RCC 7860 (cell line): ENCODE results near the gene UBL7.

Experiments
- DNase-seq: peaks from one replicate; pipeline ENCODE4 v3.0.0-alpha.2; 2015; ENCODE audit warnings: low spot score
- FAIRE-seq: peaks from 2 replicates; lab custom pipeline; 2012; peaks lifted over from hg19 to GRCh38; lab: Jason Lieb, UNC

The UBL7 gene

DNA sequence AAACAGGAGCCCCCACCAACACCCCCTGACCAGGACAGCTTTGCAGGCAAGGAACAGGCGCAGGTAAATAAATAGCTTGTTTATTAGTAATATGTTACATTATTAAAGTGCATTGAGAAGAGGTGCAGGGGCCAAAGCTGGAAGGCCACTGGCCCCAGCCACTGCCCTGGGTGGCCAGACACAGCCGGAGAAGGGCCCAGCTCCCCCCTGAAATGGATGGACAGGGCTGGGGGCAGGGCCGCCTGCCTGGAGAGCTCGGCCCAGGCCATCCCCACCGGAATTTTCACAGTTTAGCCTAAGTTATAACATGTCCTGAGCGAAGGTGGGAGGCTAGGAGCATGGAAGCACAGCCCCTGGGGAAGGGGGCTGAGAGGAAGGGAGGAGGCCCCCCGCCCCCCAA, 51.7 kb downstream of the UBL7 start:
- DNase-seq (no peak), FAIRE-seq (no peak)

DNA sequence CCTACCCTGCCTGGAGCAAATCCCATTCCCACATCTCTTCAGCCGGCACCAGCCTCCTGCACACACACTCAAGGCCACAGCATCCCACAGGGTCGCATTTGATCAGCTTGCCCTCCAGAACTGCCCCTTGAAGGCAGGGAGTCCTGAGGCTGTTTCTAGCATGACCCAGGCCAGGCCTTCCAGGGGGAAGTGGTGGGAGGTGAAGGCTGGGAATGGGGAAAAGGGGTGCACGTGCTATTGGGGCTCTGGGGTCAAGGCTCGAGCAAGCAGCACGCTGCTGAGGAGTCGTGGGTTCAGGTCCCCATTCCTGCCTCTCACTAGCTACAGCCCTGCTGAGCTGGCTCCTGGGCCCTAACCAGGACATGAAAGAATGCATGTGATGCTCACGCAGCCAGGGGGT, 52.1 kb downstream of the UBL7 start:
- FAIRE-seq: no peak
- DNase-seq: no peak

GRCh38 chr15:74408385-74408784, 52.6 kb downstream of the UBL7 start:
- FAIRE-seq: no peak
- no peak for DNase-seq

DNA sequence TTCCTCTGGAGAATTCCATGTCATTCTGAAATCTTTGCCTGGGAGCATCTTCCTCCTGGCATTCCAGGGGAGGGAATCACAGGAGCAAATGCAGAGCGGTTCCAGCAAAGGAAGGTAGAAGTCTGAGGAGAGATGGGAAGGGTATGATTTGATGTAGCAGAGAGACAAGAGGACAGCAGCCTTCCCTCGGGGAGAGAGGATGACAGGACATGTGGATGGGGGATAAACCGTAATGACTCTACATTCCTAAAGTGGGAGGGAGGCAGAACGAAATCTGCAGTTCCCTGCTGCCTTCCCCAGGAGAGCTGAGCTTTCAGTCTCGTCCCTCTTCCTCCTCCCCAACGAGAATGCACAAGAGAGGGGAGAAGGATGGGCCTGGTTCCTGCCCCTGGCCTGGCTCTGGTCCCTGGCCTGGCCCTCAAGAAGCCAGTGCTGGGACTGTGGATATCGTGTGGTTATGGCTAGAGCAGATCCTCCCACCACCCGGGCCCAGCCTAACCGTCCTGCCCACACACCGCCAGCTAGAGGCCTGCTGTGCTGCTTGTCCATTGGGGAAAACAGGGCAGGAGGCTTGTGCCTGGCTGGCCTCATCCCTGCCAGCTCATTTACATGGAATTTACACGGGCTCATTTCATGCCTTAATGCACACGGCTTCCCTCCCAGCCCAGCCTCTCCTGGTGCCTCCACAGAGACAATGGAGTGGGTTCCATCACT, 53.8 kb downstream of the UBL7 start:
- FAIRE-seq (peak; percentile 91), DNase-seq (peak; percentile 95)

- FAIRE-seq (no peak), DNase-seq (no peak)
Observed at GRCh38 chr15:74406517-74406916, 54.4 kb downstream of the UBL7 start.

DNA sequence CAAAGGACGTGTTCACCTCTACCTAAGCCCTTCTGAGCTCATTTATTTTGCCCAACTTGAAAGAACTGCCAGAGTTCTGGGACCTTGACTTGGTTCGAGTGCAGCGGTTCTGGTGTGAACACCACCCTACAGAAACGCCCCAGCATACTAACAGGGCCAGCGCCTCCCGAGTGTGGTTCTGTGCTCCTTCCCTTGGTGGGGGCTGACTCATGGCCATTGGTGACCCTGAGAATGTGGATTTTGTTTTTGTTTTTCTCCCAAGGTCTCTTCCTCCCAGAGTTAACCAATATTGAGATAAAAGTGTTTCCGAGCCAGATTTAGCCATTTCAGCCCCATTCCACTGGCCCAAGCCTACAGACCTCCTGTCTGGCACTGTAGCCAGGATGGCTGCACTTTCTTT, 55.1 kb downstream of the UBL7 start:
- DNase-seq (no peak), FAIRE-seq (no peak)

DNA sequence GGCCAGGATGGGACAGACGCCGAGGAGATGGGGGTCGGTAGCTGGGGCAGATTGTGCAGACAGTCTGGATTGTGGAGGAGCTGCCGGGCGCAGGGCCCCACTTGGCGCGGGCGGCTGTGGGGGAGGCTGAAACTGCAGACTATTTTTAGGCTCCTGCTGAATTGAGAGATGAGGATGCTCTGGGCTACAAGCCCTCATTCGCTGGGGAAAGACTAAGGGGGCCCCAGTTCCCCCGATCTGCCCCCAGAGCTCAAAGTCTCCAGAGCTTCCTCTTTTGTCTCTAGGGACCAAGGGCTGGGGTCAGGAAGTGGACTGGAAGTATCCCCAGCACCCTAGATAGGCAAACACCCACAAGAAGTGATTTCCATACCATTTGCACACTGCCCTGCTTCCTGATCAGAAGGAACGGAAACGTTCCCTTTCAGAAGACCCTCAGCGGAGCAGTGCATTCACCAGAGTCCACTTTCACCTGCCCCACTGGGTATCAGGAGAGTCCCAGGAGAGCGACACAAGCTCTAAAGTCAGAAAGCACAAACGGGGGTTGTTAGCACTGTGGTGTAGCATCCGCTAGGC, 56.9 kb downstream of the UBL7 start:
- FAIRE-seq: no peak
- no peak for DNase-seq

DNA sequence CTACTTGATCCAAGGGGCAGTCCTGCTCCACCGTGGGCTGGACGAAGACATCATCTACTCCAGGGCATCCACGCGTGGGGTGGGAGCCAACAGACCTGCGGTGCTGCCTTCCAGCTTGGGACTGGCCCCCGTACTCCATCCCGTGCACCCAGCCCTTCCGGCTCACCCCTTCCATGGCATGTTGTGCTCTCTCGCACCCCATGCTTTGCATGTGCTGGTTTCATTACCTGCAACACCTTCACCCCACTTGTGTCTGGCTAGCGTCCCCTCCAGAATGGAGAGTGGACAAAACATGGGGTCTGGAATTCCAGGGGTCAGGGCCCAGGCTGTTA, 57.4 kb downstream of the UBL7 start:
- DNase-seq: no peak
- no peak for FAIRE-seq

DNA sequence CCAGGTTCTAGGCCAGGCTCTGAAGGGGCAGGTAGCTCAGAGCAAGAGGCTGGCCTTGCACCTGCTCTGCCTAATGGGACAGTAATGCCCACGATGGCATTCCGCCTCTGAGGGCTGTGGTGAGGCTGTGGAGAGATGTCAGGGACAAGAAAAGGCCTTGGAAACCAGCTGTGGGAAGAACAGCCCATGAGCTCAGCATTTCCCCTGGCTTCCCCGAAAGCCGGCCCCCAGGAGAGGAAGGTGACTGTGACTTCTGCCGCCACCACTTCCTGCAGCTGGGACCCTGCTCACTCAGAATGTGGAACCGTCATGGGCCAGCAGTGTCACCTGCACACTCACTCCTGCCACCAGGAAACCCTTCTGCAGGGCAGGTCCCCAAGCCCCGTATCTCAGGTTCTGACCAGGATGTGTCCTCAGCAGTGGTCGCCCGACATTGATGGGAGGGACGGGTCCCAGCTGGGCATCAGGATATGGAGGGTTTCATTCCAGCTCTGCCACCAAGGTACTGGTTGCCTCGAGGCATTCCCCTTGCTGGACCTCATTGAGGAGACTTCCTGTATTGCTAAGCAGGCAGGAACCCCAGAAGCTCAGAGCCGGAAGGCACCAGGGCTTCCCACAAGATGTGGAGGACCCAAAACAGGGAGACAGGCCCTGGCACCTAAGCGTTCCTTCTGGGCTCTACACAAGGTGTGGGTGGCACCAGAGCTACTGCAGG, 57.9 kb downstream of the UBL7 start:
- no peak for DNase-seq
- no peak for FAIRE-seq

- FAIRE-seq (no peak), DNase-seq (no peak)
Observed at GRCh38 chr15:74402337-74402841, 58.6 kb downstream of the UBL7 start.

DNA sequence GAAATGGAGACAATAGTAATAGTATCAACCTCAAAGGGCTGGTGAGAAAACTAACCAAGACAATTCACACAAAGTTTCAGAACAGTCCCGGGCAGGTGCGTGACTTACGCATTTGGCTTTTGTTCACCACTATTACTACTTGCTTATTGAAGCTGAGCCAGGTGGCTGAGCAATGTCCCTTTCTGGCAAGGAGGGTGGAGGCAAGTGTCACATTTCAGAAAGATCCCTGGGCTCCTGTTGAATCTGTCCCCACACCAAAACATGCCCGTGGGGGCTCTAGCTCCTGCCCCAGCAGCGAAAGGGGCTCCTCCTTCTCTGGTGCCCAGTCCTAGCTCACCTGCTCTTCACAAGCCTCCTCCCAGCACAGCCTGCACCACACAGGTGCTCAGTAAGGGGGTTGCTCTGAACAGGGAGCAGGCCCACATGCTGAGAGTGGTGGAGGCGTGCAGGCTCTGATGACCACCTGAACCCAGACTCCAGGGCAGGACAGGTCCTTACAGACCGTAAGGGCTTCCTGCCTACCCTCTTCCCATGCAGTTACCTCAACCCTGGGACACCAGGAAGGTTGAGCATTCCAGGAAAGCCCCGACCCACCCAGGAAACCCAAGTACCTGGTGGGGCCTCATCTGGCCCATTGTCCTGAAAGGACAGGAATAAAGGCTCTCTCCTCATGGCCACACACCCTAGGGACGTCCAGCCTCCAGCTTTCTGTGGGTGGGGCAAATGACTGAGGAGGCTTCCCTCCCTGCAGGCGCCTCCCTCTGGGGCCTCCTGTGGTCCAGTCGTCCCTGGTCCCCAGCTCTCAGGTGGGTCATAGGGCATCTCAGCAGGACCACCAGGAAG, 59.8 kb downstream of the UBL7 start:
- DNase-seq (peak; percentile 28), FAIRE-seq (no peak)

- DNase-seq (peak; percentile 71), FAIRE-seq (peak; percentile 82)
Observed at GRCh38 chr15:74400313-74400860, 60.6 kb downstream of the UBL7 start.

- FAIRE-seq: peak; percentile 71
Observed at GRCh38 chr15:74399511-74400312, 61.2 kb downstream of the UBL7 start.

DNA sequence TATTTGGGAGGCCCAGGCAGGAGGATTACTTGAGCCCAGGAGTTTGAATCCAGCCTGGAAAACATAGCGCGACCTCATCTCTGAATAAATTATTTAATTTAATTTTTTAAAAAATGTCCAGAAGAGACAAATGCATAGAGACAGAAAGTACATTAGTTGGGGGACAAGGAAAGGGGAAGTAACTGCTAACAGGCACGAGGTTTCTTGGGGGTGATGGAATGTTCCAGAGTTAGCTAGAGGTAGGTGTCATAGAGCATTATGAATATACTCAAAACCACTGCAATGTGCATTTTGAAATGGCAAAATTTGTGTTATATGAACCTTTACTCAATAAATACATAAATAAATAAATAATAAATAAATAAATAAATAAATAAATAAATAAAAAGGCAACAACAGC, 61.9 kb downstream of the UBL7 start:
- DNase-seq (no peak), FAIRE-seq (no peak)

More at GRCh38 chr15:74399511-74400312, 61.2 kb downstream of the UBL7 start:
- DNase-seq: peak; percentile 87

- FAIRE-seq: no peak
- DNase-seq: no peak
Observed at GRCh38 chr15:74398183-74398582, 62.8 kb downstream of the UBL7 start.

DNA sequence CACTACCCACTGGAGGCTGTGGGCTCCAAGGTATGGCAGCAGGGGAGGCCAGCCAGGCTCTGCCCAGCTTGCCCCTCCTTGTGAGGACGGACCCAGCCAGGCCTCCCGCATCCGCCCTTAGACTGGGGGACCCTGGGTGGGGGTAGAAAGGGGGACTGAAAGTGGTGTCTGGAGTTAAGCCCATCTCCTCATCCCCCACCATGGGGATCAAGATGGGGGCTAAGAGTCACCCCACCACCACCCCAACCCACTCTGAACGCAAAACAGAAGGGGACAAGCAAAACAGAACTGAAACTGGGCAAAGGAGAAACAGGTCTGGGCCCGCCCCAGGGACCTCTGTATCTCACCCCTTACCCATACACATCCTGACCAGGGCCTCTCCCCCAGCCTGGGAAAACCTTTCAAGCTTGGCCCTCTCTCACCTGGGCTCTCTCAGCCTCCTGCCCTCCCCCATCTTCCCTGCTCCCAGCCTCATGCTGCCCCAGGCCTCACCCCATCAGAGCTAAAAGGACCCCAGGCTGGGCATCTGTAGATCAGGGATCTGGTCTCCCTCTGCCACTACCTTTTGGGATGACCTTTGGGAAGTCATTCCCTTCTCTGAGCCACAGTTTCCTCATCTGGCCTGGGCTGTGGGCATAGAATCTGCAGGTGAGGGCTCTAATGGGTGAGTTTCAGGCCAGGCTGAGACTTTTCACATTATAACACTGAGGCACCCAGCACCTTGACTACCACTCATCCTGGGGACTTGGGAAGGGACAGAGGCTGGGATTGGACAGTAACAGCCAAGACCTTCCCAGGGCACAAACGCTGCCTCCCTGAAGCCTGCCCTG, 63.5 kb downstream of the UBL7 start:
- DNase-seq: peak; percentile 41
- no peak for FAIRE-seq

DNA sequence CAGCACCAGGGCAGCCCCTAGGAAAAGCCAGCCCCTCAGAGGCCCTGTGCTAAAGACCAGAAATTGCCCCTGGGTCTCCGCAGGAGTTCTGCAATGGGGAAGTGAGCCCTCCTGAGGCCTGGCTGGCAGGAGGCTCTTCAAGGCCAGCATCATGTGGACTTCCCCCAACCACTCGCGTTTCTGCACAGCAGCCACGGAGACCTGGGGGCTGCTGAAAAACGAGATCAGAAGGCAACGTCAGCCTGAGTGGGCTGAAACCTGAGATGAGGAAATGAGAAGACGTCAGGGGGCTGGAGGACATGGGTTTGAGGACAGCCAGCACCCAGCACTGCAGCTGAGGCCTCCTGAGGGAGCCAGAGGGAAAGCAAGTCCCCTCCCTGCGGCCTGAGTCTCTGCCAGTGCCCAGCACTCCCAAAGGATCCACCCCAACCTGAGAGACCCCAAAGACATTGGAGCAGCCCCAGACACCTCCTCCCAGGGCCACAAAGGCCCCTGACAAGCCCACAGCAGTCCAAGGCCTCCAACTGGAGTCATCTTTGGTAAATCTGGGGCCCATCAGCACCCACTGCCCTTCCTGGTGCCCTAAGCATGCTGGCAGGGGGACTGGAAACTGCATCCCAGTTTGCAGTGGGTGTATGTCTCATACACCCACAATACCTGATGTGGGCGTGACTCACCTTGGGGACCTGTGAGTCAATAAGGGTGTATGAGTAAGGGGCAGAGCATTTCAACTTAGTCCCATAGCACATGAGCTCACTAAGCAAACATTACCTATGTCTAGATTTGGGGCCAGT, 64.3 kb downstream of the UBL7 start:
- peak; percentile 99 for DNase-seq
- FAIRE-seq: peak; percentile 90

DNA sequence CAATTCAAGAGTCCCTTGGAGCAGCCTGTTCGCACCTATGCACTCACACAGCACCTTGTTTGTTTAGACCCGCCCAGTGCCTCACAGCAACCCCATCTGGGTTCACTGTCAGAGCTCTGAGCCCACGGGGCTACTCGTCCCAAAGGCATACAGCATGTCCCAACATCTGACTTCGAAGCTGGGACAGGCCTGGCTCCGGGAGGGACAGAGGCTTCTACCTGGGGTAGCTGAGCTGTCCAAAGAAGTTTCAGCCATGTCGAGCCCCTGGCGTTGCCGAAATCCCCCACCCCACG, 64.9 kb downstream of the UBL7 start:
- DNase-seq: no peak
- FAIRE-seq: no peak
